Chondrocyte (in vitro differentiated cells): ENCODE data around the gene PRUNE2. TPM values are rescaled to one million over a fixed set of nuclear protein-coding genes. Genes with fewer than 3 reads are reported as not detected.

Experiments
- DNase-seq: peaks from one replicate; pipeline ENCODE4 v3.0.0; 2021; ENCODE audit warnings: mixed read lengths, low spot score
- H3K27ac Mint-ChIP-seq: one replicate; pipeline ENCODE4 v1.8.0; 2021; ENCODE audit warnings: mild to moderate bottlenecking, moderate library complexity, mixed read lengths; ENCODE audit not compliant: unreplicated experiment
- H3K27me3 Mint-ChIP-seq: 2 replicates; pipeline ENCODE4 v1.8.0; 2021; ENCODE audit warnings: low read depth, mixed read lengths
- H3K36me3 Mint-ChIP-seq: 2 replicates; pipeline ENCODE4 v1.8.0; 2021; ENCODE audit warnings: low read depth, mixed read lengths
- H3K4me1 Mint-ChIP-seq: 2 replicates; pipeline ENCODE4 v1.8.0; 2021; ENCODE audit warnings: low read depth, mild to moderate bottlenecking, mixed read lengths
- H3K4me3 Mint-ChIP-seq: one replicate; pipeline ENCODE4 v1.8.0; 2021; ENCODE audit warnings: mild to moderate bottlenecking, moderate library complexity, mixed read lengths; ENCODE audit not compliant: unreplicated experiment
- H3K9me3 Mint-ChIP-seq: 2 replicates; pipeline ENCODE4 v1.8.0; 2021; ENCODE audit warnings: low read depth, mixed read lengths
- CTCF ChIP-seq: fragments of 200-600 bp; sonication (generic); IDR thresholded peaks from 2 replicates; pipeline ENCODE4 v1.5.0; 2021; ENCODE audit warnings: antibody characterized with exemption, mild to moderate bottlenecking, moderate library complexity
- total RNA-seq: library from RNA; stranded (reverse); gene quantifications from 3 replicates; pipeline ENCODE4 v1.2.1, GENCODE V29; 2021

Gene PRUNE2
- total RNA-seq, 1 donor from 2014 or later, result 10.5 TPM

GRCh38 chr9:76895186-76895585, 10.7 kb downstream of the PRUNE2 start:
- Mint-ChIP-seq H3K4me1 (no peaks in the 10 kb centered on the region), H3K9me3 (no peaks in the 10 kb centered on the region), H3K36me3 (peaks cover 3% of the 10 kb centered on the region), H3K27me3 (peaks cover 47% of the 10 kb centered on the region), H3K27ac (no peak overlapping the region), H3K4me3 (no peak overlapping the region)
- no peak for DNase-seq
- TF ChIP-seq CTCF, result no peak

GRCh38 chr9:76894198-76894597, 11.7 kb downstream of the PRUNE2 start:
- Mint-ChIP-seq H3K27ac (no peak overlapping the region), H3K9me3 (no peaks in the 10 kb centered on the region), H3K4me1 (no peaks in the 10 kb centered on the region), H3K27me3 (peaks cover 45% of the 10 kb centered on the region), H3K4me3 (no peak overlapping the region), H3K36me3 (no peaks in the 10 kb centered on the region)
- DNase-seq, result no peak
- TF ChIP-seq CTCF, result no peak

GRCh38 chr9:76893395-76893932, 12.4 kb downstream of the PRUNE2 start:
- no peak overlapping the region for H3K4me3 Mint-ChIP-seq
- DNase-seq, result no peak
- H3K27me3 Mint-ChIP-seq, result peaks cover 40% of the 10 kb centered on the region
- H3K4me1 Mint-ChIP-seq, result no peaks in the 10 kb centered on the region
- no peak overlapping the region for H3K27ac Mint-ChIP-seq
- no peaks in the 10 kb centered on the region for H3K9me3 Mint-ChIP-seq
- no peaks in the 10 kb centered on the region for H3K36me3 Mint-ChIP-seq
- TF ChIP-seq CTCF, result no peak

- no peaks in the 10 kb centered on the region for H3K36me3 Mint-ChIP-seq
- H3K4me3 Mint-ChIP-seq, result no peak overlapping the region
- no peak for TF ChIP-seq CTCF
- peaks cover 31% of the 10 kb centered on the region for H3K27me3 Mint-ChIP-seq
- no peak for DNase-seq
- no peak overlapping the region for H3K27ac Mint-ChIP-seq
- H3K4me1 Mint-ChIP-seq, result peaks cover 5% of the 10 kb centered on the region
- H3K9me3 Mint-ChIP-seq, result no peaks in the 10 kb centered on the region
Observed at GRCh38 chr9:76891874-76892273, 14.0 kb downstream of the PRUNE2 start.

GRCh38 chr9:76891279-76891678, 14.6 kb downstream of the PRUNE2 start:
- Mint-ChIP-seq H3K27ac (no peak overlapping the region), H3K36me3 (no peaks in the 10 kb centered on the region), H3K4me3 (no peak overlapping the region), H3K9me3 (no peaks in the 10 kb centered on the region), H3K27me3 (peaks cover 26% of the 10 kb centered on the region), H3K4me1 (peaks cover 5% of the 10 kb centered on the region)
- no peak for TF ChIP-seq CTCF
- no peak for DNase-seq
